ENCODE data around the gene LHB.
"Not testable (repeated sequence)": the region's sequence is repeated elsewhere in the genome, so short reads cannot be mapped to it uniquely, and the experiment has no call there.

The LHB gene

GRCh38 chr19:49036815-49037214 is 19.9 kb upstream of the LHB start, which contains the start of gene CGB1:
CGB1 (minus strand) TSS chr19:49036895; CDS start chr19:49036711, 184 bp downstream.
- DNase-seq, result peak; percentile 78

- DNase-seq, result peak; percentile 91
Measured at GRCh38 chr19:49031642-49032301, 14.9 kb upstream of the LHB start, which contains the start of gene CGB2. CGB2 (plus strand) TSS chr19:49031890; CDS start chr19:49032096, 206 bp downstream.

GRCh38 chr19:49030323-49030722 is 13.4 kb upstream of the LHB start:
- not testable (repeated sequence) for DNase-seq

GRCh38 chr19:49029749-49030148 is 12.9 kb upstream of the LHB start:
- not testable (repeated sequence) for DNase-seq

- DNase-seq, result not testable (repeated sequence)
Measured at GRCh38 chr19:49028686-49029085, 11.8 kb upstream of the LHB start.

- not testable (repeated sequence) for DNase-seq
Measured at GRCh38 chr19:49025599-49025998, 8.7 kb upstream of the LHB start.

GRCh38 chr19:49025088-49025487 is 8.2 kb upstream of the LHB start:
- not testable (repeated sequence) for DNase-seq

- not testable (repeated sequence) for DNase-seq
Measured at GRCh38 chr19:49024233-49024632, 7.3 kb upstream of the LHB start, which contains the start of gene CGB3. CGB3 (minus strand) TSS chr19:49024333; CDS start chr19:49023971, 362 bp downstream.

- DNase-seq, result no peak
Measured at GRCh38 chr19:49022116-49022515, 5.2 kb upstream of the LHB start.

- peak; percentile 42 for DNase-seq
Measured at GRCh38 chr19:49020931-49021895, 4.3 kb upstream of the LHB start.

- no peak for DNase-seq
Measured at GRCh38 chr19:49020342-49020741, 3.5 kb upstream of the LHB start.

GRCh38 chr19:49019242-49019932 is 2.5 kb upstream of the LHB start:
- peak; percentile 64 for DNase-seq

- DNase-seq, result peak; percentile 21
Measured at GRCh38 chr19:49018388-49019241, 1.7 kb upstream of the LHB start.

- DNase-seq, result peak; percentile 63
Measured at GRCh38 chr19:49017666-49018351, 918 bp upstream of the LHB start.

- no peak for DNase-seq
Measured at GRCh38 chr19:49016067-49016839, 638 bp downstream of the LHB start.

GRCh38 chr19:49014870-49015255 is 2.0 kb downstream of the LHB start:
- DNase-seq, result no peak

- no peak for DNase-seq
Measured at GRCh38 chr19:49014123-49014869, 2.6 kb downstream of the LHB start.

GRCh38 chr19:49011194-49011593 is 5.7 kb downstream of the LHB start:
- DNase-seq, result no peak

GRCh38 chr19:49010453-49010852 is 6.4 kb downstream of the LHB start:
- DNase-seq, result no peak

- DNase-seq, result no peak
Measured at GRCh38 chr19:49009828-49010227, 7.1 kb downstream of the LHB start.

All from activated CD4-positive, alpha-beta T cell treated with anti-CD3 and anti-CD28 coated beads, Interleukin-2, amount 50 U/mL, for 16 hours (primary cell).